GM19438 (cell line): Measurements from ENCODE around the gene SDHAF4.
A peak's percentile ranks its signal among the peaks of the same experiment; 100 is the strongest.
"Not testable (repeated sequence)": the region's sequence is repeated elsewhere in the genome, so short reads cannot be mapped to it uniquely, and the experiment has no call there.

Source experiments
- ATAC-seq: cut with Tn5 transposase; IDR thresholded peaks from one replicate; pipeline ENCODE4 v1.9.1; 2021; ENCODE audit warnings: low read depth; ENCODE audit not compliant: unreplicated experiment

SDHAF4 gene

GRCh38 chr6:70566751-70567382, at the start of gene SDHAF4:
Gene SDHAF4, plus strand, starts transcription at chr6:70566930. Its CDS starts 11 bp downstream, at chr6:70566941.
- ATAC-seq = peak; percentile 99

GRCh38 chr6:70518723-70519122, 48.0 kb upstream of the SDHAF4 start:
- no peak for ATAC-seq

DNA sequence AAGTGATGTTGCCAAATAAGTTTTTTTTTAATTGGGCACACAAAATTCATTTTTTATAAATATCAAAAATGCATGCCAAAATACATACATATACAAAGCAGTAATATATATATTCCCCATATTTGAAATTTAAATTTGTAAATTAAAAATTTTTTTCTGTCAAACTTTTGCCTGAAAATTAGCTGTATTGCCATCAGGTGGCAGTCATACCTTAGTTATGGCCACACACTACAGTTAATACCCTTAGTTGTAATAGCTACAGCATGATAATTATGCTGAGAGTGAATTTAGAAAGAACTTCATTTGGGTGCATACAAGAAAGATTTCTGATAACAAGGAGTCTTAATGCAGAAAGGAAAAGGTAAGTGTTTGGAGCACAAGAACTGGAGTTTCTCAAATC, 46.2 kb upstream of the SDHAF4 start:
- no peak for ATAC-seq

GRCh38 chr6:70524721-70525286, 41.9 kb upstream of the SDHAF4 start:
- ATAC-seq = no peak

- no peak for ATAC-seq
Measured at GRCh38 chr6:70527071-70527737, 39.5 kb upstream of the SDHAF4 start.

- ATAC-seq = no peak
Measured at GRCh38 chr6:70530023-70530422, 36.7 kb upstream of the SDHAF4 start.

DNA sequence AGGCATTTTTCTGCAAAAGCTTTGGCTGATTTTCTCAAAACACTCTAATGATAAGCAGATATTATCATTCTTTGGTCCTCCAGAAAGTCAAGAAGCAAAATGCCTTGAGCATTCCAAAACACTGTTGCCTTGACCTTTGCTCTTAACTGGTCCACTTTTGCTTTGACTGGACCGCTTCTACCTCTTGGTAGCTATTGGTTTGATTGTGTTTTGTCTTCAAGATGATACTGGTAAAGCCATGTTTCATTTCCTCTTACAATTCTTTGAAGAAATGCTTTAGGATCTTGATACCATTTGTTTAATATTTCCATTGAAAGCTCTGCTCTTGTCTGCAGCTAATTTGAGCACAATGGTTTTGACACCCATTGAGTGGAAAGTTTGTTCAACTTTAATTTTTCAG, 35.6 kb upstream of the SDHAF4 start:
- no peak for ATAC-seq

GRCh38 chr6:70537266-70537665, 29.5 kb upstream of the SDHAF4 start:
- ATAC-seq = no peak

GRCh38 chr6:70538376-70538775, 28.4 kb upstream of the SDHAF4 start:
- ATAC-seq = no peak

DNA sequence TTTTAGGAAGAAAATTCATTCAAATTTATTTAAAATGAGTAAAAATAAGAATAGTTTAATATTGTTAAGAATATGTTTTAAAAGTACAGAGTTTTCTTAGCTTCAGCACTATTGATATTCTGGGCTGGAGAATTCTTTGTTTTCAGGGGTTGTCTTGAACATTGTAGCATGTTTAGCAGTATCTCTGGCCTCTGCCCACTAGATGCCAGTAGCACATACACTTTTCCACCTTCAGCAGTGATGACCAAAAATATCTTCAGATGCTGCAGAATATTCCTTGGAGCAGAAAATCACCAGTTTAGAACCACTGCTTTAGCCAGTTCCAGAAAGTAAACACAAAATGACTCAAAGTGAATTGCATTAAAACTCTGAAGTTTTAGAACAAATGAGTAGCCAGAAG, 19.4 kb upstream of the SDHAF4 start:
- no peak for ATAC-seq

GRCh38 chr6:70547905-70548304, 18.8 kb upstream of the SDHAF4 start:
- ATAC-seq = no peak

DNA sequence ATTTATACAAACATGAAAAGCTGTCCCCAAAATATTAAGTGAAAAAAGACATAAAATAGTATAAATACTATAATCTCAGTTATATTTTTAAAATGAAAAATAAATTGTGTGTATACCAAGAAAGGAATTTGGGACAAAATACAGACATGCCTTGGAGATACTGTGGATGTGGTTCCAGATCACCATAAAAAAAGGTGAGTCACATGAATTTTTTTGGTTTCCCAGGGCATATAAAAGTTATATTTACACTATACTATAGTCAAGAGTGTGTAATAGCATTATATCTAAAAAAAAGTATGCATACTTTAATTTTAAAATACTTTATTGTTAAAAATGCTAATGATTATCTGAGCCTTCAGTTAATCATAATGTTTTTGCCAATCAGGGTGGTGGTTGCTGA, 17.4 kb upstream of the SDHAF4 start:
- ATAC-seq = no peak

DNA sequence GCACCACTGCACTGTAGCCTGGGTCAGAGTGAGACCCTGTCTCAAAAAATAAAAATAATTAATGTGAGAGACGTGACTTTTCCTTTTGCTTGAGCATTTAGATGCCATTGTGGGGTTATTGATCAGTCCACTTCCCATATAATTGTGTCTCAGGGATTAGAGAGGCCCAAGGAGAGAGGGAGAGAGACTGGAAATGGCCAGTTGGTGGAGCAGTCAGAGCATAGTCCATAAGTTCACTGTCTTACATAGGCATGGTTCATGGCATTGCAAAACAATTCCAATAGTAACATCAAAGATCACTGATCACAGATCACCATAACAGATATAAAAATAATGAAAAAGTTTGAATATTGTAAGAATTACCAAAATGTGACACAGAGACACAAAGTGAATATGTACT, 15.2 kb upstream of the SDHAF4 start:
- no peak for ATAC-seq

GRCh38 chr6:70552286-70552940, 14.3 kb upstream of the SDHAF4 start:
- ATAC-seq = not testable (repeated sequence)

- no peak for ATAC-seq
Measured at GRCh38 chr6:70552974-70553373, 13.8 kb upstream of the SDHAF4 start.

DNA sequence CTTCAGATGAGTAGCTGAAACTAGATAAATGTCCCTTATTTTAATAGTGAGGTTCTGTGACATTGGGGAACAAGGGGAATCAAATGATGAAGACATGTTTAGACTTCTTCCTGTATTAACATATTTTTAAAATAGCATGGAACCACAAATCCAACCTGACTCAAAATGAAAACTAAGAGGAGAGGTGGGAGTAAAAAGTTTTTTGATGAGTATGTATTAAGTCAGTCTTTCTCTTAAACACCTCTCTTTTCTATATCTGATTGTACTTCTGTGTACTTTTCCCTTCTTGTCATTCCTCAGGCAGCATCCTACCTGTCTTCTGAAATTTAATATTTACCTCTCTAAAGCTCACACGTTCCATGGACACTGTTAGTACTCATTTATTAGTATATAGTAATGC, 8.7 kb upstream of the SDHAF4 start:
- ATAC-seq = no peak

- ATAC-seq = not testable (repeated sequence)
Measured at GRCh38 chr6:70562401-70562800, 4.3 kb upstream of the SDHAF4 start.

DNA sequence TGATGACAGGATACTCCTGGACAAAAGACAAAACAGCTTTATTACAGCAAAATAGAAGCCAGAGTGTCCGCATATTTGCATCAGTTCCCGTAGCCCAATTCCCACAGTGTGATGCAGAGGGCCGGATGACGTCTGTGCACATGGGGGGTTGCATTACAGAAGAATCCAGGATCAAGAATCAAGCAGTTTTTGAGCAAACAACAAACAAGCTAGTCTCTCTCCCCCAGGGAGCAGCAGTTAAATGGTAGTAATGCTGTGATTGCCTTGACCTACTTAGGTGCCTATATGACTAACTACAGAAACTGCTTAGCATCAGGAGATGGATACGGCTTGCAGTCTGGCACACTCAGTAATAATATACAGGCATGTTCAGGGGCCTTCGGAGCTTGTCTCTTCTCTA, 3.2 kb upstream of the SDHAF4 start:
- ATAC-seq = no peak

GRCh38 chr6:70574643-70575042, 7.9 kb downstream of the SDHAF4 start:
- no peak for ATAC-seq

DNA sequence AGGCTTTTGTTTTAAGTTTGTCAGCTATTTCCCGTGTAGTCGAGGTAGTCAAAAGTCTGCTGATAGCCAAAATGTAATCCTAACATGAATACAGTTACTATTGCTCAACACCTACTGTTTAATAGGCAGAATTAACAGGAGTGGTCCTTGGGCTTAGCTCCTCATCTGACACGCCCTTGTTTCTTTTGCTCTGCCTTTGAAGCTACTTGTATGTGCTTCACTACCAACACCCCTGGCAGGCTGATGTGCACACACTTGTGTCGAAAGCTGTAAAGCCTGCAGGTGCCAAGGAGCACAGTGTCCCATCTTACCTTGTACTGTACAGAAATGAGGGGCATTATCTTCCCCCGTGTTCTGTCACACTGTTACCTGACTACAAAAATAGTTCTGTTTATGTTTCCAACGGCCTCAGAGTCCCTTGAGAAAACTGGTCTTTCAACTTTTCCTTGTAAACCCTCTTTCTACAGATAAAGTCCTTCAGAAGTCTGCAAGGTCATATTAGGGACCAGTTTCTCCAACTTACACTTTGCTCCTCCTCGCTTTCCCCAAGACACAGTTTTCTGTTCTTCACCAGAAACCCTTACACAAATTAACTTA, 9.3 kb downstream of the SDHAF4 start:
- no peak for ATAC-seq

DNA sequence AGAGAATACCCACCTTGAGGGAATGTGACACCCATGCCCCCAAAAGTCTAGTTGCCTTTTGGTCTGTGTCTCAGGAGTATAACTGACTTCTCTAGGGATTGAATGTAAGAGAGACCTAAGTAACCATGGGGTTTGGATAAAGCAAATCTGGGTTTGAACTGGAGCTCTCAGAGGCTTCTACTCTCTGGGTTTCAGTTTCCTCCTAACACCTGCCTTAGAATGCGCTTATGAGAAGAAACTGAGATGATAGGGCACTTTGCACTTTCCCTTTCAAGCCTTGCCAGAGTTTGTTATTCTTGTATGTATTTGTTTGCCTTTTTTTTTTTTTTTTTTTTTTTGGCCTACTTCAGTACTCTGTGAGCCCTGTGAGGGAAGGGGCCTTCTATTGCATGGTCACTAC, 19.4 kb downstream of the SDHAF4 start:
- peak; percentile 91 for ATAC-seq
